GM12878 (cell line): ENCODE results near the gene RGS19. TPM values are rescaled to one million over a fixed set of nuclear protein-coding genes. Genes with fewer than 3 reads are reported as not detected.

Experiments used
- ATAC-seq: fragments of 200-7000 bp; cut with Tn5 transposase; 3 replicates; pipeline ENCODE4 v1.9.1; 2020; ENCODE audit warnings: mild to moderate bottlenecking, moderate library complexity
- BruUV-seq: library from RNA; stranded (reverse); fragments of 400-500 nt; replicated peaks from 2 replicates; lab custom pipeline; 2021; lab: Mats Ljungman, UMichigan
- CTCF ChIA-PET: fragments of 300-600 bp; sonication (Branson Sonifier 250); formaldehyde crosslinking; extraction: SDS; loops from one replicate; lab custom pipeline; 2021; ENCODE audit warnings: inconsistent platforms; lab: Yijun Ruan, JAX
- POLR2A ChIA-PET: fragments of 350-600 bp; formaldehyde crosslinking; extraction: SDS; loops from one replicate; lab custom pipeline; 2021; ENCODE audit warnings: inconsistent platforms; lab: Charles Lee
- RAD21 ChIA-PET: fragments of 300-600 bp; sonication (Branson Sonifier 250); formaldehyde crosslinking; loops from one replicate; lab custom pipeline; 2023; ENCODE audit warnings: antibody characterized with exemption; ENCODE audit not compliant: unreplicated experiment; lab: Charles Lee
- SMC1A ChIA-PET: fragments of 300-600 bp; sonication (Branson Sonifier 250); formaldehyde crosslinking; loops from one replicate; lab custom pipeline; 2023; ENCODE audit not compliant: unreplicated experiment, uncharacterized antibody; lab: Charles Lee
- DNase-seq: peaks from one replicate; pipeline ENCODE4 v3.0.0-alpha.2; 2011; ENCODE audit warnings: low read depth, low spot score
- FAIRE-seq: peaks from 3 replicates; lab custom pipeline; 2011; peaks lifted over from hg19 to GRCh38; lab: Jason Lieb, UNC
- H2AFZ ChIP-seq: 2 replicates; pipeline ENCODE4 v1.6.0; 2011; ENCODE audit warnings: low read depth, low read length, control low read depth; ENCODE audit not compliant: control insufficient read depth
- H3K27ac ChIP-seq: 2 replicates; pipeline ENCODE4 v1.5.1; 2011; ENCODE audit warnings: control low read depth; ENCODE audit not compliant: control insufficient read depth, insufficient read depth
- H3K27me3 ChIP-seq, 2 experiments: replicated peaks in 1 of 2; 2 replicates each; pipeline versions ENCODE4 v1.6.0 to v1.6.1; 2011; ENCODE audit warnings: low read length in 1 of 2; ENCODE audit not compliant: control insufficient read depth in 2 of 2, insufficient read depth in 2 of 2
- H3K36me3 ChIP-seq, 2 experiments: 2 replicates each; pipeline ENCODE4 v1.5.1; 2011; ENCODE audit warnings: low read length in 1 of 2; ENCODE audit not compliant: control insufficient read depth in 2 of 2, insufficient read depth in 2 of 2
- H3K4me1 ChIP-seq: 2 replicates; pipeline ENCODE4 v1.6.1; 2011; ENCODE audit warnings: mild to moderate bottlenecking, low read length, moderate library complexity, mixed read lengths; ENCODE audit not compliant: control insufficient read depth, insufficient read depth
- H3K4me2 ChIP-seq: 2 replicates; pipeline ENCODE4 v1.6.0; 2011; ENCODE audit warnings: control low read depth; ENCODE audit not compliant: control insufficient read depth, insufficient read depth
- H3K4me3 ChIP-seq: fragments of 200-600 bp; sonication (generic); 2 replicates; pipeline ENCODE4 v1.5.1; 2016
- H3K79me2 ChIP-seq: 2 replicates; pipeline ENCODE4 v1.6.0; 2011; ENCODE audit warnings: low read length; ENCODE audit not compliant: control insufficient read depth, insufficient read depth
- H3K9ac ChIP-seq: 2 replicates; pipeline ENCODE4 v1.8.0; 2011; ENCODE audit warnings: low read length, control low read depth, mixed read lengths; ENCODE audit not compliant: control insufficient read depth, insufficient read depth
- H3K9me3 ChIP-seq: replicated peaks from 3 replicates; pipeline ENCODE4 v1.5.1; 2011; ENCODE audit warnings: mild to moderate bottlenecking, low read length; ENCODE audit not compliant: control insufficient read depth, insufficient read depth
- H4K20me1 ChIP-seq: 2 replicates; pipeline ENCODE4 v1.6.0; 2011; ENCODE audit not compliant: control insufficient read depth, insufficient read depth
- CBFB ChIP-seq: IDR thresholded peaks from 2 replicates; pipeline ENCODE4 v1.6.1; 2016; ENCODE audit warnings: antibody characterized with exemption, low read depth
- CREB1 ChIP-seq: IDR thresholded peaks from 2 replicates; pipeline ENCODE4 v1.6.1; 2012; ENCODE audit warnings: low read depth, mild to moderate bottlenecking, inconsistent platforms
- HCFC1 ChIP-seq: fragments of 150-350 bp; IDR thresholded peaks from 2 replicates; pipeline ENCODE4 v1.6.1; 2014; ENCODE audit warnings: low read length
- USF1 ChIP-seq: IDR thresholded peaks from 2 replicates; pipeline ENCODE4 v1.6.1; 2011; ENCODE audit warnings: borderline replicate concordance, low read depth, mild to moderate bottlenecking, moderate library complexity, mixed read lengths, low read length; ENCODE audit not compliant: insufficient read depth; ENCODE audit errors: extremely low read length
- ZBED1 ChIP-seq: IDR thresholded peaks from 2 replicates; pipeline ENCODE4 v1.6.1; 2016; ENCODE audit warnings: borderline replicate concordance
- ZZZ3 ChIP-seq: IDR thresholded peaks from 2 replicates; pipeline ENCODE4 v1.6.1; 2011; ENCODE audit warnings: low read depth; ENCODE audit not compliant: control insufficient read depth, insufficient read length
- WGBS: methylation state at CpG from one replicate; pipeline ENCODE4 v1.1.6; 2016; ENCODE audit warnings: low lambda C conversion rate; ENCODE audit not compliant: insufficient replicate concordance, insufficient coverage; ENCODE audit errors: missing lambda C conversion rate; 5-methylcytosine and 5-hydroxymethylcytosine counted together
- in situ Hi-C: fragments of 300-500 bp; cut with MboI; formaldehyde crosslinking; loops from 9 replicates; pipeline ENCODE4 v1.14.3; 2018; ENCODE audit warnings: mixed read lengths
- intact Hi-C: fragments of 100-400 bp; cut with micrococcal nuclease; formaldehyde crosslinking; loops from one replicate; pipeline ENCODE4 v1.14.2; 2022; ENCODE audit not compliant: unreplicated experiment
- polyA plus RNA-seq, 11 experiments: library from polyadenylated mRNA; depleted of rRNA in 4 of 11; unstranded in 6 of 11; stranded (reverse) in 5 of 11; fragments of >200 nt; fragmentation: Nextera tagmentation in 4 of 11; fragmentation: Illumina TruSeq in 1 of 11; extraction: Ambion mirVana in 4 of 11; extraction: Trizol in 1 of 11; gene quantifications; 1 replicate in 1 of 11; 2 replicates in 10 of 11; pipeline versions ENCODE4 v1.2.1 to v1.2.3, GENCODE V29; 2011 to 2016; ENCODE audit warnings: inconsistent platforms in 2 of 11, missing spikeins in 2 of 11, low read depth in 1 of 11
- total RNA-seq, 4 experiments: library from RNA; depleted of rRNA in 3 of 4; stranded (reverse); fragments of >200 nt in 3 of 4; fragmentation: Illumina TruSeq in 1 of 4; extraction: Trizol in 1 of 4; gene quantifications; 2 replicates each; pipeline versions ENCODE4 v1.2.1 to v1.2.3, GENCODE V29; 2013 to 2021
- TF ChIP-seq, protein P1 (sequence below): fragments of 450-650 bp; IDR thresholded peaks from 2 replicates; pipeline ENCODE4 v1.6.1; 2017; ENCODE audit warnings: mild to moderate bottlenecking, moderate library complexity
- TF ChIP-seq, protein P2 (sequence below): fragments of 450-650 bp; formaldehyde crosslinking; IDR thresholded peaks from 2 replicates; pipeline ENCODE4 v1.4.0; 2020; ENCODE audit warnings: mild to moderate bottlenecking, moderate library complexity
- TF ChIP-seq, protein P3 (sequence below): IDR thresholded peaks from 2 replicates; pipeline ENCODE4 v1.6.1; 2012; ENCODE audit warnings: low read length, inconsistent platforms
- TF ChIP-seq, protein P4 (sequence below): fragments of 450-650 bp; conservative IDR thresholded peaks from 2 replicates; pipeline ENCODE4 v1.6.1; 2017; ENCODE audit warnings: mild to moderate bottlenecking, moderate library complexity

The RGS19 gene
- total and polyA plus RNA-seq, 10 of the 15 experiments (the other 5 are each of a cell fraction or from before 2014, with no cell fraction given), result 0.82 to 62.4 (median 39.8) TPM

DNA sequence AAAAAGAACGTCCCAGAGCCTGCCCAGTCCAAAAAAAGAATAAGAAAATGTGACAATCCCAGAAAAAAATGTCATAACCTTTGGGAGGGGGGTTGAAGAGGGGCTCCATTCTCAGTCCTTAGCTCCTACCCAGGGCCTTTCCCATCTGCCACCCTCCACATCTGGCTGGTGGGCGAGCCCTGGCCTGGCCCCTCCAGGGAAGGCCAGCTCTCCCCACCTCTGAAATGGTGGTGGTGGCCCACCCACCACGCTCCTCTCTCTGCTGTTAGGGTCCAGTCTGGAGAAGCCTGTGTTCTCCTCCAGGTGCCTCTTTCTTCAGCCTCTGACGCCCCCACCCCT, 415 bp downstream of the RGS19 start:
- peak overlapping the region; percentile 91 for H3K9ac ChIP-seq
- no peak for FAIRE-seq
- DNase-seq, result no peak
- peaks cover 26% of the 10 kb centered on the region for H3K4me1 ChIP-seq
- peak overlapping the region; percentile 83 for H3K4me3 ChIP-seq
- RAD21 ChIA-PET, result interaction anchor here (1.0 to 6.7 kb wide), 10 partner anchors 13 to 541 kb away, joined by 3 to 67 read pairs (median 6); partner anchors contain the start of genes PTK6 and TCEA2
- intact Hi-C loops (loop anchor here (2.0 kb wide), 1 partner anchor 16 kb away; the partner anchor contains the start of gene TCEA2), in situ Hi-C loops (no loop called here)
- peaks cover 0 to 10% of the 10 kb centered on the region in 2 experiments; a peak in 3 of 4 replicates for H3K36me3 ChIP-seq
- H3K27ac ChIP-seq, result peak overlapping the region; percentile 85
- H3K4me2 ChIP-seq, result peak overlapping the region; percentile 97
- WGBS, result 0% methylated on average over 4 of the region's 4 CpGs
- no peak for ATAC-seq
- CTCF ChIA-PET, result interaction anchor here (1.0 to 3.9 kb wide), 7 partner anchors 9 to 99 kb away, joined by 3 to 22 read pairs (median 6); no protein-coding TSS in a partner anchor
- POLR2A ChIA-PET, result interaction anchor here (0.6 to 3.5 kb wide), 11 partner anchors 9 to 225 kb away, joined by 3 to 14 read pairs (median 6); partner anchors contain the start of genes C20orf204, PRPF6 and SAMD10
- H2AFZ ChIP-seq, result no peak overlapping the region
- no peaks in the 10 kb centered on the region for H4K20me1 ChIP-seq
- H3K27me3 ChIP-seq, result no peaks in the 10 kb centered on the region; a peak in 1 of 4 replicates
- no peaks in the 10 kb centered on the region for H3K9me3 ChIP-seq
- H3K79me2 ChIP-seq, result peaks cover 30% of the 10 kb centered on the region
- SMC1A ChIA-PET, result interaction anchor here (1.0 to 2.4 kb wide), 6 partner anchors 15 to 41 kb away, joined by 3 to 8 read pairs (median 6); partner anchors contain the start of gene TCEA2
- TSS peak; percentile 55 for BruUV-seq
- TF ChIP-seq, protein P1, sequence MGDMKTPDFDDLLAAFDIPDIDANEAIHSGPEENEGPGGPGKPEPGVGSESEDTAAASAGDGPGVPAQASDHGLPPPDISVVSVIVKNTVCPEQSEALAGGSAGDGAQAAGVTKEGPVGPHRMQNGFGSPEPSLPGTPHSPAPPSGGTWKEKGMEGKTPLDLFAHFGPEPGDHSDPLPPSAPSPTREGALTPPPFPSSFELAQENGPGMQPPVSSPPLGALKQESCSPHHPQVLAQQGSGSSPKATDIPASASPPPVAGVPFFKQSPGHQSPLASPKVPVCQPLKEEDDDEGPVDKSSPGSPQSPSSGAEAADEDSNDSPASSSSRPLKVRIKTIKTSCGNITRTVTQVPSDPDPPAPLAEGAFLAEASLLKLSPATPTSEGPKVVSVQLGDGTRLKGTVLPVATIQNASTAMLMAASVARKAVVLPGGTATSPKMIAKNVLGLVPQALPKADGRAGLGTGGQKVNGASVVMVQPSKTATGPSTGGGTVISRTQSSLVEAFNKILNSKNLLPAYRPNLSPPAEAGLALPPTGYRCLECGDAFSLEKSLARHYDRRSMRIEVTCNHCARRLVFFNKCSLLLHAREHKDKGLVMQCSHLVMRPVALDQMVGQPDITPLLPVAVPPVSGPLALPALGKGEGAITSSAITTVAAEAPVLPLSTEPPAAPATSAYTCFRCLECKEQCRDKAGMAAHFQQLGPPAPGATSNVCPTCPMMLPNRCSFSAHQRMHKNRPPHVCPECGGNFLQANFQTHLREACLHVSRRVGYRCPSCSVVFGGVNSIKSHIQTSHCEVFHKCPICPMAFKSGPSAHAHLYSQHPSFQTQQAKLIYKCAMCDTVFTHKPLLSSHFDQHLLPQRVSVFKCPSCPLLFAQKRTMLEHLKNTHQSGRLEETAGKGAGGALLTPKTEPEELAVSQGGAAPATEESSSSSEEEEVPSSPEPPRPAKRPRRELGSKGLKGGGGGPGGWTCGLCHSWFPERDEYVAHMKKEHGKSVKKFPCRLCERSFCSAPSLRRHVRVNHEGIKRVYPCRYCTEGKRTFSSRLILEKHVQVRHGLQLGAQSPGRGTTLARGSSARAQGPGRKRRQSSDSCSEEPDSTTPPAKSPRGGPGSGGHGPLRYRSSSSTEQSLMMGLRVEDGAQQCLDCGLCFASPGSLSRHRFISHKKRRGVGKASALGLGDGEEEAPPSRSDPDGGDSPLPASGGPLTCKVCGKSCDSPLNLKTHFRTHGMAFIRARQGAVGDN, result no peak
- TF ChIP-seq USF1 (no peak), CBFB (no peak), ZBED1 (no peak), HCFC1 (no peak), ZZZ3 (no peak), CREB1 (no peak)
- TF ChIP-seq, protein P2, sequence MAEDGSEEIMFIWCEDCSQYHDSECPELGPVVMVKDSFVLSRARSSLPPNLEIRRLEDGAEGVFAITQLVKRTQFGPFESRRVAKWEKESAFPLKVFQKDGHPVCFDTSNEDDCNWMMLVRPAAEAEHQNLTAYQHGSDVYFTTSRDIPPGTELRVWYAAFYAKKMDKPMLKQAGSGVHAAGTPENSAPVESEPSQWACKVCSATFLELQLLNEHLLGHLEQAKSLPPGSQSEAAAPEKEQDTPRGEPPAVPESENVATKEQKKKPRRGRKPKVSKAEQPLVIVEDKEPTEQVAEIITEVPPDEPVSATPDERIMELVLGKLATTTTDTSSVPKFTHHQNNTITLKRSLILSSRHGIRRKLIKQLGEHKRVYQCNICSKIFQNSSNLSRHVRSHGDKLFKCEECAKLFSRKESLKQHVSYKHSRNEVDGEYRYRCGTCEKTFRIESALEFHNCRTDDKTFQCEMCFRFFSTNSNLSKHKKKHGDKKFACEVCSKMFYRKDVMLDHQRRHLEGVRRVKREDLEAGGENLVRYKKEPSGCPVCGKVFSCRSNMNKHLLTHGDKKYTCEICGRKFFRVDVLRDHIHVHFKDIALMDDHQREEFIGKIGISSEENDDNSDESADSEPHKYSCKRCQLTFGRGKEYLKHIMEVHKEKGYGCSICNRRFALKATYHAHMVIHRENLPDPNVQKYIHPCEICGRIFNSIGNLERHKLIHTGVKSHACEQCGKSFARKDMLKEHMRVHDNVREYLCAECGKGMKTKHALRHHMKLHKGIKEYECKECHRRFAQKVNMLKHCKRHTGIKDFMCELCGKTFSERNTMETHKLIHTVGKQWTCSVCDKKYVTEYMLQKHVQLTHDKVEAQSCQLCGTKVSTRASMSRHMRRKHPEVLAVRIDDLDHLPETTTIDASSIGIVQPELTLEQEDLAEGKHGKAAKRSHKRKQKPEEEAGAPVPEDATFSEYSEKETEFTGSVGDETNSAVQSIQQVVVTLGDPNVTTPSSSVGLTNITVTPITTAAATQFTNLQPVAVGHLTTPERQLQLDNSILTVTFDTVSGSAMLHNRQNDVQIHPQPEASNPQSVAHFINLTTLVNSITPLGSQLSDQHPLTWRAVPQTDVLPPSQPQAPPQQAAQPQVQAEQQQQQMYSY, result no peak
- TF ChIP-seq, protein P3, sequence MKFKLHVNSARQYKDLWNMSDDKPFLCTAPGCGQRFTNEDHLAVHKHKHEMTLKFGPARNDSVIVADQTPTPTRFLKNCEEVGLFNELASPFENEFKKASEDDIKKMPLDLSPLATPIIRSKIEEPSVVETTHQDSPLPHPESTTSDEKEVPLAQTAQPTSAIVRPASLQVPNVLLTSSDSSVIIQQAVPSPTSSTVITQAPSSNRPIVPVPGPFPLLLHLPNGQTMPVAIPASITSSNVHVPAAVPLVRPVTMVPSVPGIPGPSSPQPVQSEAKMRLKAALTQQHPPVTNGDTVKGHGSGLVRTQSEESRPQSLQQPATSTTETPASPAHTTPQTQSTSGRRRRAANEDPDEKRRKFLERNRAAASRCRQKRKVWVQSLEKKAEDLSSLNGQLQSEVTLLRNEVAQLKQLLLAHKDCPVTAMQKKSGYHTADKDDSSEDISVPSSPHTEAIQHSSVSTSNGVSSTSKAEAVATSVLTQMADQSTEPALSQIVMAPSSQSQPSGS, result no peak
- TF ChIP-seq, protein P4, sequence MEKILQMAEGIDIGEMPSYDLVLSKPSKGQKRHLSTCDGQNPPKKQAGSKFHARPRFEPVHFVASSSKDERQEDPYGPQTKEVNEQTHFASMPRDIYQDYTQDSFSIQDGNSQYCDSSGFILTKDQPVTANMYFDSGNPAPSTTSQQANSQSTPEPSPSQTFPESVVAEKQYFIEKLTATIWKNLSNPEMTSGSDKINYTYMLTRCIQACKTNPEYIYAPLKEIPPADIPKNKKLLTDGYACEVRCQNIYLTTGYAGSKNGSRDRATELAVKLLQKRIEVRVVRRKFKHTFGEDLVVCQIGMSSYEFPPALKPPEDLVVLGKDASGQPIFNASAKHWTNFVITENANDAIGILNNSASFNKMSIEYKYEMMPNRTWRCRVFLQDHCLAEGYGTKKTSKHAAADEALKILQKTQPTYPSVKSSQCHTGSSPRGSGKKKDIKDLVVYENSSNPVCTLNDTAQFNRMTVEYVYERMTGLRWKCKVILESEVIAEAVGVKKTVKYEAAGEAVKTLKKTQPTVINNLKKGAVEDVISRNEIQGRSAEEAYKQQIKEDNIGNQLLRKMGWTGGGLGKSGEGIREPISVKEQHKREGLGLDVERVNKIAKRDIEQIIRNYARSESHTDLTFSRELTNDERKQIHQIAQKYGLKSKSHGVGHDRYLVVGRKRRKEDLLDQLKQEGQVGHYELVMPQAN, result no peak
